BLaER1 (cell line): ENCODE data around the gene NFXL1.

Experiments
- H3K27ac ChIP-seq: shearing (Covaris generic); formaldehyde crosslinking; 2 replicates; pipeline ENCODE4 v1.8.1; 2022
- H3K27me3 ChIP-seq: shearing (Covaris generic); formaldehyde crosslinking; 2 replicates; pipeline ENCODE4 v1.8.1; 2022
- H3K36me3 ChIP-seq: shearing (Covaris generic); formaldehyde crosslinking; 2 replicates; pipeline ENCODE4 v1.8.1; 2022
- H3K4me1 ChIP-seq: shearing (Covaris generic); formaldehyde crosslinking; 2 replicates; pipeline ENCODE4 v1.8.1; 2022
- H3K4me2 ChIP-seq: shearing (Covaris generic); formaldehyde crosslinking; 2 replicates; pipeline ENCODE4 v1.8.1; 2022
- H3K4me3 ChIP-seq: shearing (Covaris generic); formaldehyde crosslinking; 2 replicates; pipeline ENCODE4 v1.8.1; 2022
- H3K9ac ChIP-seq: shearing (Covaris generic); formaldehyde crosslinking; 2 replicates; pipeline ENCODE4 v1.8.1; 2022
- H3K9me3 ChIP-seq: shearing (Covaris generic); formaldehyde crosslinking; 2 replicates; pipeline ENCODE4 v1.8.1; 2022
- H4K20me1 ChIP-seq: shearing (Covaris generic); formaldehyde crosslinking; 2 replicates; pipeline ENCODE4 v1.8.1; 2022
- Cebpa-rat ChIP-seq: shearing (Covaris generic); IDR thresholded peaks from 2 replicates; pipeline ENCODE4 v1.8.1; 2022

NFXL1 gene

DNA sequence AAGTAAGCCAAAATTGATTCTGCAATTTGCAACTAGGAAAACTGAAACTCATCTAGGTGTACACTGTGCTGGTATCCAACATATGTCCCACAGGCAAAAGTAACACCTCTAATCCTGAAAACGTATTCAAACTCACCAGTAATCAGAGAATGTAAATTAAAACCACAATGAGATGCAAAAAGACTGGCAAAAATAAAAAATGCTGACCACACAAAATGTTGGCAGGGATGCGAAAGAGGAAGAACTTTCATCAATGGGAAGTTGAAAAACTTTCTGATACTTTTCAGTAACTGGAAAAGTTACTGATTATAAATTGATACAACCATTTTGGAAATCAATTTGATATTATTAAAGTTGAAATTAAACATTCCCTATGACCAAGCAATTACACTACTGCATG is 56.4 kb downstream of the NFXL1 start:
- Histone ChIP-seq H3K4me3 (no peak overlapping the region), H3K9me3 (no peaks in the 10 kb centered on the region), H4K20me1 (no peaks in the 10 kb centered on the region), H3K27me3 (no peaks in the 10 kb centered on the region), H3K4me1 (no peaks in the 10 kb centered on the region), H3K36me3 (peaks cover 20% of the 10 kb centered on the region), H3K27ac (no peak overlapping the region), H3K9ac (no peak overlapping the region), H3K4me2 (no peak overlapping the region)
- TF ChIP-seq Cebpa-rat, result no peak

- no peak overlapping the region for H3K4me2 ChIP-seq
- TF ChIP-seq Cebpa-rat, result no peak
- H3K36me3 ChIP-seq, result peaks cover 20% of the 10 kb centered on the region
- no peaks in the 10 kb centered on the region for H3K4me1 ChIP-seq
- no peak overlapping the region for H3K9ac ChIP-seq
- no peaks in the 10 kb centered on the region for H4K20me1 ChIP-seq
- no peaks in the 10 kb centered on the region for H3K9me3 ChIP-seq
- H3K27ac ChIP-seq, result no peak overlapping the region
- H3K4me3 ChIP-seq, result no peak overlapping the region
- no peaks in the 10 kb centered on the region for H3K27me3 ChIP-seq
These were observed 57.7 kb downstream of the NFXL1 start for GRCh38 chr4:47856713-47857112.

DNA sequence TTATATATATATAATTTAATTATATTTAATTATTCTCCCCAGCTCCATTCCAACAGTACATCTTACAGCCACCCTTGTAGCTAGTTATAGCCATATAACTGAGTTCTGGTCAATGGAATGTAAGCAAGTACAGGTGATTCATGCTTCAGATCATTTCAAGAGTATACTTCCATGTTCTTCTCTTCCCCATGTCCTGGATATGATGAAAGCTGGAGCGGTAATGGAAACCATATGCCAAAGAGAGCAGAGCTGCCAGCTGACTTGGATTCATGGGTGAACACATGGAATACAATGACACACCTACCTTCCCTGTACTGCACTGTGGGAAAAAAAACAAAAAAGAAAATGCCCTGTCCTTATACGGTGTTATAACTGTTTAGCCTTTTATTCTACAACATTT is 59.0 kb downstream of the NFXL1 start:
- Histone ChIP-seq H3K9ac (no peak overlapping the region), H3K9me3 (no peaks in the 10 kb centered on the region), H3K27ac (no peak overlapping the region), H4K20me1 (no peaks in the 10 kb centered on the region), H3K27me3 (no peaks in the 10 kb centered on the region), H3K36me3 (peaks cover 17% of the 10 kb centered on the region; the same call in 1 of the 2 replicates), H3K4me3 (no peak overlapping the region), H3K4me2 (no peak overlapping the region), H3K4me1 (no peaks in the 10 kb centered on the region)
- no peak for TF ChIP-seq Cebpa-rat

DNA sequence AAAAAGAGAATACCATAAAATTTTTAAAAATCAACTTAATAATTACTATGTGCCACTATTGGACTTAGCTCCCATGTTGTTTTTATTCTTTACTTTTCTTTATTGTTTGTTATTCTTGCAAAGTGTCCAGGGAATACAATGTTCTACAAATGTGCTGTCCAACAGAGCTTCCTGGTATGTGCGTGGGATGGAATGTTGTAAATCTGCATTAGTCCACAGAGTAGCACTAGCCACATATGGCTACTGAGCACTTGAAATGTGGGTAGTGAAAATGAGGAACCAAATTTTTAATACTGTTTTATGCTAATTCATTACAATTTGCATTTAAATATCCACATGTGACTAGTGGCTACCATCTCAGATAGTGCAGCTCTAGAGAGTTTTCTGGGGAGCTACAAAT is 62.2 kb downstream of the NFXL1 start:
- no peaks in the 10 kb centered on the region for H4K20me1 ChIP-seq
- H3K4me2 ChIP-seq, result no peak overlapping the region
- peaks cover 27% of the 10 kb centered on the region; the same call in 1 of the 2 replicates for H3K36me3 ChIP-seq
- H3K9me3 ChIP-seq, result no peaks in the 10 kb centered on the region
- TF ChIP-seq Cebpa-rat, result no peak
- H3K27me3 ChIP-seq, result no peaks in the 10 kb centered on the region
- H3K4me1 ChIP-seq, result no peaks in the 10 kb centered on the region
- no peak overlapping the region for H3K27ac ChIP-seq
- H3K9ac ChIP-seq, result no peak overlapping the region
- no peak overlapping the region for H3K4me3 ChIP-seq

- Histone ChIP-seq H3K4me3 (no peak overlapping the region), H4K20me1 (no peaks in the 10 kb centered on the region), H3K4me2 (no peak overlapping the region), H3K36me3 (peaks cover 27% of the 10 kb centered on the region), H3K4me1 (no peaks in the 10 kb centered on the region), H3K27ac (no peak overlapping the region), H3K9me3 (no peaks in the 10 kb centered on the region; the same call in 1 of the 2 replicates), H3K9ac (no peak overlapping the region), H3K27me3 (no peaks in the 10 kb centered on the region)
- no peak for TF ChIP-seq Cebpa-rat
These were observed 64.9 kb downstream of the NFXL1 start for GRCh38 chr4:47849466-47849865.

GRCh38 chr4:47848041-47848440 is 66.3 kb downstream of the NFXL1 start:
- no peak overlapping the region for H3K4me3 ChIP-seq
- H3K36me3 ChIP-seq, result peaks cover 28% of the 10 kb centered on the region
- H3K4me2 ChIP-seq, result no peak overlapping the region
- no peak overlapping the region for H3K27ac ChIP-seq
- H3K27me3 ChIP-seq, result no peaks in the 10 kb centered on the region
- H3K9ac ChIP-seq, result no peak overlapping the region
- no peaks in the 10 kb centered on the region for H3K4me1 ChIP-seq
- no peak for TF ChIP-seq Cebpa-rat
- no peaks in the 10 kb centered on the region; the same call in 1 of the 2 replicates for H3K9me3 ChIP-seq
- no peaks in the 10 kb centered on the region for H4K20me1 ChIP-seq

DNA sequence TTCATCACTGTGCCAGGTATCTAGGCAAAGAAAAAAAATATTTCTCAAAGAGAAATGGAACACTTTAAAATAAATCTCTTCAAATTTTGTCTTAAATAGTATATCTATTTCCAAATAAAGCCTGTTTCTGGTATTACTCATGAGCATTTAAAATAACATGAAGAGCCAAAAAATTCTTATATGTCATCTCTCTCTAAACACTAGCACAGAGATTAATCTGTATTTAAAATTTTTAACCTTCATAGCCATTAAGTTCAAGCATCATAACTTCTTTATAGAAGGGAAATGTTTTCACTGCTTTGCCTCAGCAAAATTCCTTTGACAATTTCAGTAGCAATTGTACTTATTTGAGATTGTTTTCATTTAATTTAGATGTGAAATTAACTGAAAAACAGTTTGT is 71.4 kb downstream of the NFXL1 start:
- Histone ChIP-seq H3K27me3 (peaks cover 6% of the 10 kb centered on the region), H3K36me3 (peaks cover 19% of the 10 kb centered on the region), H4K20me1 (peaks cover 13% of the 10 kb centered on the region; the same call in 1 of the 2 replicates), H3K4me1 (peaks cover under 1% of the 10 kb centered on the region; the same call in 1 of the 2 replicates), H3K9me3 (no peaks in the 10 kb centered on the region; the same call in 1 of the 2 replicates), H3K4me2 (no peak overlapping the region), H3K27ac (no peak overlapping the region), H3K9ac (no peak overlapping the region), H3K4me3 (no peak overlapping the region)
- TF ChIP-seq Cebpa-rat, result no peak

DNA sequence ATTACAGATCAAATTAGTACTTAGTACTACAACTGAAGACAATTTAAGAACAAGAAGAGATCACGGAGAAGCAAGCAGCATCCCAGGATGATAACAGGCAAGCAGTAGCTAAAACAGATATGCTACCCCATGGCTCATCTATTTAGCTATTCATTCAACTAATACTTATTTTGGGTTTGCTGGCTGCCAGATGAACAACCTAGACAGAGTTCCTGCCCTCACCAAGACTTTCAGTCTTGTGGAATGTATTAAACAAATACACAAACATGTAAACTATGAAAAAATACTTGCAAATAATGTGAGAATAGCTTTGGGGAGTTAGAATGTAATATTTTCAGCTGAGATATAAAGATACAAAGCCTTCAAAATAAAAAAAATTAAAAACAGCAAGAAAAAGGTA is 74.1 kb downstream of the NFXL1 start:
- no peaks in the 10 kb centered on the region for H3K9me3 ChIP-seq
- H3K27me3 ChIP-seq, result peaks cover 33% of the 10 kb centered on the region
- H3K27ac ChIP-seq, result no peak overlapping the region
- H3K4me2 ChIP-seq, result no peak overlapping the region
- H3K4me3 ChIP-seq, result no peak overlapping the region
- H3K9ac ChIP-seq, result no peak overlapping the region
- H3K4me1 ChIP-seq, result peaks cover 27% of the 10 kb centered on the region
- peaks cover 26% of the 10 kb centered on the region; the same call in 1 of the 2 replicates for H4K20me1 ChIP-seq
- peaks cover 18% of the 10 kb centered on the region for H3K36me3 ChIP-seq
- no peak for TF ChIP-seq Cebpa-rat

GRCh38 chr4:47839259-47839658 is 75.1 kb downstream of the NFXL1 start:
- H3K9ac ChIP-seq, result no peak overlapping the region
- peaks cover 30% of the 10 kb centered on the region for H3K4me1 ChIP-seq
- peaks cover 36% of the 10 kb centered on the region for H3K27me3 ChIP-seq
- H3K27ac ChIP-seq, result no peak overlapping the region
- no peak overlapping the region for H3K4me3 ChIP-seq
- no peaks in the 10 kb centered on the region for H3K9me3 ChIP-seq
- peaks cover 13% of the 10 kb centered on the region for H3K36me3 ChIP-seq
- H4K20me1 ChIP-seq, result peaks cover 26% of the 10 kb centered on the region; the same call in 1 of the 2 replicates
- TF ChIP-seq Cebpa-rat, result no peak
- no peak overlapping the region for H3K4me2 ChIP-seq

DNA sequence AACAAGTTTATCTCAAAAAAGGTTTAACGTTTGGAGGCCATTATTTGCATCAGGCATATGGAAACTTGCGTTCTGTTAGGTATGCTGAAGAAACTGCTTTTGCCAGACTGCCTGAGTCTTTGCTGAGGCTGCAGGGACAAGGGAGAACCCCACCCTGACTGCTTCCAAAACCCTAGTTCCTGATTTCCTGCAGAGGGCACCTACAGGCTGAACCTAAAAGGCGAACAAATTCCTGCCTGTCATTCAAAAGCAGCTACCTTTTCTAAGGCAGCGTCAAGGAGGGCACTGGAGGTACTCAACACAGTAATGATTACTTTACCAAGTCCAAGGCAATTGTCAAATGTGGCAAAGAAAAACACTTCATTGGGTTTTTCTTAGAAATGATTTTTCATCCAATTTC is 75.9 kb downstream of the NFXL1 start:
- no peaks in the 10 kb centered on the region for H3K9me3 ChIP-seq
- H3K4me1 ChIP-seq, result peaks cover 30% of the 10 kb centered on the region
- 0 out of 2 replicates have a peak, but pooled peaks cover 7% of the 10 kb centered on the region for H3K36me3 ChIP-seq
- no peak overlapping the region for H3K27ac ChIP-seq
- H3K4me3 ChIP-seq, result no peak overlapping the region
- peaks cover 26% of the 10 kb centered on the region; the same call in 1 of the 2 replicates for H4K20me1 ChIP-seq
- no peak overlapping the region for H3K4me2 ChIP-seq
- H3K9ac ChIP-seq, result no peak overlapping the region
- H3K27me3 ChIP-seq, result peaks cover 36% of the 10 kb centered on the region
- TF ChIP-seq Cebpa-rat, result no peak

DNA sequence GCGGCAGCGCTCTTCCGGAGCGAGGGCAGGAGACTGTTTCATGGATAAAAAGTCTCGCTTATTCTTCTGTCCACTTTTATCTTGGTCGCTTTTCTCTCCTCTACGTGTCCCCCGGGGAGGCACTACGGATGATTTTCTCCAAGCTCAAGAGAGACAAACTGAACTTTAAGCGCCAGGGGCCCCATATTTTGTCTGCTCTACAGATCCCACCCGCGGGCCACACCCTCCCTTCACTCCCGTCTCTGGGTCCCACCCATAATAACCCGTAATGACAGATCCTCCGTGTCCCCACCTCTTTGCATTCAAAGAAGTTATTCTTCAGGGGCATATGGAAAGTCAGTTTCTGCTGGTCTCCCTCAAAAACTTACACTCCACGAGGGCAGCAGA is 76.5 kb downstream of the NFXL1 start, which contains the start of gene CORIN:
Gene CORIN, minus strand, starts transcription at position 160 of the 387 bp plus-strand sequence. Its CDS starts 118 bp downstream, at position 42.
- Histone ChIP-seq H3K27ac (no peak within 1 kb of the TSS), H3K36me3 (0 out of 2 replicates have a peak, but pooled peaks cover 7% of the 10 kb centered on the region), H4K20me1 (peaks cover 26% of the 10 kb centered on the region; the same call in 1 of the 2 replicates), H3K9ac (peak within 1 kb of the TSS; percentile 55), H3K9me3 (peaks cover 5% of the 10 kb centered on the region), H3K4me2 (peak within 1 kb of the TSS; percentile 96), H3K4me1 (peaks cover 30% of the 10 kb centered on the region), H3K27me3 (peaks cover 36% of the 10 kb centered on the region), H3K4me3 (peak within 1 kb of the TSS; percentile 68)
- TF ChIP-seq Cebpa-rat, result no peak
